ENCODE data around the gene DUT.

DNA sequence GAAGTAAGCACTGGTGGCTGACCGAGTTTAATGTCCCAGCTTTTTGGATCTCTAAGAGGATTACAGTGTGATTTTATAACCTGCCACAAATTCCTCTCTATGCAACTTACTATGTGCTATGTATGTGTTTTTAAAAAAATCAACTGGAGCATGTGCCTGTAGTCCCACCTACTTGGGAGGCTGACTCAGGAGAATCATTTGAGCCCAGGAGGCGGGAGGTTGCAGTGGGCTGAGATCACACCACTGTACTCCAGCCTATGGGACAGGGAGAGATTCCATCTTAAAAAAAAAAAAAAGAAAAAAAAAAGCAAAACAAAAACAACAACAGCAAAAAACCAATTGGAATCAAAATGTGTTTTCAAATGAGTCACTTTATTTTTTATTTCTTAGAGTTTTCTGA is 29.6 kb downstream of the DUT start:
- TF ChIP-seq, protein P1, sequence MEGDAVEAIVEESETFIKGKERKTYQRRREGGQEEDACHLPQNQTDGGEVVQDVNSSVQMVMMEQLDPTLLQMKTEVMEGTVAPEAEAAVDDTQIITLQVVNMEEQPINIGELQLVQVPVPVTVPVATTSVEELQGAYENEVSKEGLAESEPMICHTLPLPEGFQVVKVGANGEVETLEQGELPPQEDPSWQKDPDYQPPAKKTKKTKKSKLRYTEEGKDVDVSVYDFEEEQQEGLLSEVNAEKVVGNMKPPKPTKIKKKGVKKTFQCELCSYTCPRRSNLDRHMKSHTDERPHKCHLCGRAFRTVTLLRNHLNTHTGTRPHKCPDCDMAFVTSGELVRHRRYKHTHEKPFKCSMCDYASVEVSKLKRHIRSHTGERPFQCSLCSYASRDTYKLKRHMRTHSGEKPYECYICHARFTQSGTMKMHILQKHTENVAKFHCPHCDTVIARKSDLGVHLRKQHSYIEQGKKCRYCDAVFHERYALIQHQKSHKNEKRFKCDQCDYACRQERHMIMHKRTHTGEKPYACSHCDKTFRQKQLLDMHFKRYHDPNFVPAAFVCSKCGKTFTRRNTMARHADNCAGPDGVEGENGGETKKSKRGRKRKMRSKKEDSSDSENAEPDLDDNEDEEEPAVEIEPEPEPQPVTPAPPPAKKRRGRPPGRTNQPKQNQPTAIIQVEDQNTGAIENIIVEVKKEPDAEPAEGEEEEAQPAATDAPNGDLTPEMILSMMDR (IDR thresholded peaks at IDR 0.05), result no peak
- no peak for TF ChIP-seq POLR2A (IDR thresholded peaks at IDR 0.05)
